ENCODE data around the gene EPHA6.

The EPHA6 gene

GRCh38 chr3:97001611-97002010 lies 187.2 kb downstream of the EPHA6 start:
- no peaks in the 10 kb centered on the region for H3F3A ChIP-seq (ENCODE audit: insufficient read depth, low read length)
- no peak overlapping the region for H2AFZ ChIP-seq (ENCODE audit: low read length)
- H3K27me3 ChIP-seq (ENCODE audit: insufficient read depth, low read length), result no peaks in the 10 kb centered on the region
- H3K79me2 ChIP-seq (ENCODE audit: insufficient read depth, low read length), result no peaks in the 10 kb centered on the region
- TF ChIP-seq, protein P1, sequence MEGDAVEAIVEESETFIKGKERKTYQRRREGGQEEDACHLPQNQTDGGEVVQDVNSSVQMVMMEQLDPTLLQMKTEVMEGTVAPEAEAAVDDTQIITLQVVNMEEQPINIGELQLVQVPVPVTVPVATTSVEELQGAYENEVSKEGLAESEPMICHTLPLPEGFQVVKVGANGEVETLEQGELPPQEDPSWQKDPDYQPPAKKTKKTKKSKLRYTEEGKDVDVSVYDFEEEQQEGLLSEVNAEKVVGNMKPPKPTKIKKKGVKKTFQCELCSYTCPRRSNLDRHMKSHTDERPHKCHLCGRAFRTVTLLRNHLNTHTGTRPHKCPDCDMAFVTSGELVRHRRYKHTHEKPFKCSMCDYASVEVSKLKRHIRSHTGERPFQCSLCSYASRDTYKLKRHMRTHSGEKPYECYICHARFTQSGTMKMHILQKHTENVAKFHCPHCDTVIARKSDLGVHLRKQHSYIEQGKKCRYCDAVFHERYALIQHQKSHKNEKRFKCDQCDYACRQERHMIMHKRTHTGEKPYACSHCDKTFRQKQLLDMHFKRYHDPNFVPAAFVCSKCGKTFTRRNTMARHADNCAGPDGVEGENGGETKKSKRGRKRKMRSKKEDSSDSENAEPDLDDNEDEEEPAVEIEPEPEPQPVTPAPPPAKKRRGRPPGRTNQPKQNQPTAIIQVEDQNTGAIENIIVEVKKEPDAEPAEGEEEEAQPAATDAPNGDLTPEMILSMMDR (IDR thresholded peaks at IDR 0.05; ENCODE audit: low read length), result no peak
- no peak for TF ChIP-seq EZH2 (IDR thresholded peaks at IDR 0.05; ENCODE audit: borderline replicate concordance, low read length)
- no peak overlapping the region for H3K9ac ChIP-seq (ENCODE audit: low read length)
- H4K20me1 ChIP-seq (ENCODE audit: insufficient read depth, low read length), result no peaks in the 10 kb centered on the region
- H3K4me3 ChIP-seq (ENCODE audit: low read depth, low read length, poor library complexity, severe bottlenecking), result no peak overlapping the region
- H3K9me2 ChIP-seq (ENCODE audit: low read depth, low read length), result no peaks in the 10 kb centered on the region
- no peaks in the 10 kb centered on the region for H3K36me3 ChIP-seq (ENCODE audit: insufficient read depth, low read length)
- H3K9me3 ChIP-seq (ENCODE audit: low read length), result no peaks in the 10 kb centered on the region
- H3K27ac ChIP-seq (ENCODE audit: low read depth, low read length, poor library complexity, severe bottlenecking), result no peak overlapping the region
- H3K4me2 ChIP-seq (ENCODE audit: low read length), result no peak overlapping the region
- H3K4me1 ChIP-seq (ENCODE audit: insufficient read depth, low read length, severe bottlenecking), result no peaks in the 10 kb centered on the region

- Histone ChIP-seq H3F3A (ENCODE audit: insufficient read depth, low read length) (no peaks in the 10 kb centered on the region), H3K9ac (ENCODE audit: low read length) (no peak overlapping the region), H3K4me1 (ENCODE audit: insufficient read depth, low read length, severe bottlenecking) (no peaks in the 10 kb centered on the region), H3K27ac (ENCODE audit: low read depth, low read length, poor library complexity, severe bottlenecking) (no peak overlapping the region), H3K4me2 (ENCODE audit: low read length) (no peak overlapping the region), H3K9me3 (ENCODE audit: low read length) (no peaks in the 10 kb centered on the region), H3K9me2 (ENCODE audit: low read depth, low read length) (no peaks in the 10 kb centered on the region), H3K27me3 (ENCODE audit: insufficient read depth, low read length) (no peaks in the 10 kb centered on the region), H4K20me1 (ENCODE audit: insufficient read depth, low read length) (no peaks in the 10 kb centered on the region), H2AFZ (ENCODE audit: low read length) (no peak overlapping the region), H3K36me3 (ENCODE audit: insufficient read depth, low read length) (no peaks in the 10 kb centered on the region), H3K4me3 (ENCODE audit: low read depth, low read length, poor library complexity, severe bottlenecking) (no peak overlapping the region), H3K79me2 (ENCODE audit: insufficient read depth, low read length) (no peaks in the 10 kb centered on the region)
- no peak for TF ChIP-seq EZH2 (IDR thresholded peaks at IDR 0.05; ENCODE audit: borderline replicate concordance, low read length)
- TF ChIP-seq, protein P1 (IDR thresholded peaks at IDR 0.05; ENCODE audit: low read length), result no peak
These were observed 195.1 kb downstream of the EPHA6 start for GRCh38 chr3:97009427-97010019.

- Histone ChIP-seq H2AFZ (ENCODE audit: low read length) (no peak overlapping the region), H3F3A (ENCODE audit: insufficient read depth, low read length) (no peaks in the 10 kb centered on the region), H3K4me2 (ENCODE audit: low read length) (no peak overlapping the region), H3K27me3 (ENCODE audit: insufficient read depth, low read length) (no peaks in the 10 kb centered on the region), H3K4me1 (ENCODE audit: insufficient read depth, low read length, severe bottlenecking) (no peaks in the 10 kb centered on the region), H4K20me1 (ENCODE audit: insufficient read depth, low read length) (no peaks in the 10 kb centered on the region), H3K4me3 (ENCODE audit: low read depth, low read length, poor library complexity, severe bottlenecking) (no peak overlapping the region), H3K36me3 (ENCODE audit: insufficient read depth, low read length) (no peaks in the 10 kb centered on the region), H3K9ac (ENCODE audit: low read length) (no peak overlapping the region), H3K9me2 (ENCODE audit: low read depth, low read length) (no peaks in the 10 kb centered on the region), H3K9me3 (ENCODE audit: low read length) (no peaks in the 10 kb centered on the region), H3K79me2 (ENCODE audit: insufficient read depth, low read length) (no peaks in the 10 kb centered on the region), H3K27ac (ENCODE audit: low read depth, low read length, poor library complexity, severe bottlenecking) (no peak overlapping the region)
- no peak for TF ChIP-seq EZH2 (IDR thresholded peaks at IDR 0.05; ENCODE audit: borderline replicate concordance, low read length)
- TF ChIP-seq, protein P1 (IDR thresholded peaks at IDR 0.05; ENCODE audit: low read length), result no peak
These were observed 196.7 kb downstream of the EPHA6 start for GRCh38 chr3:97010881-97011657.

Measured in OCI-LY1 (cell line).